NCI-H345 (cell line): ENCODE data around the gene OR10T2.
"Not testable (repeated sequence)": the region's sequence is repeated elsewhere in the genome, so short reads cannot be mapped to it uniquely, and the experiment has no call there.

Experiments used
- DNase-seq: peaks from one replicate; lab custom pipeline; 2025; lab: John Stamatoyannopoulos, UW

Gene OR10T2

DNA sequence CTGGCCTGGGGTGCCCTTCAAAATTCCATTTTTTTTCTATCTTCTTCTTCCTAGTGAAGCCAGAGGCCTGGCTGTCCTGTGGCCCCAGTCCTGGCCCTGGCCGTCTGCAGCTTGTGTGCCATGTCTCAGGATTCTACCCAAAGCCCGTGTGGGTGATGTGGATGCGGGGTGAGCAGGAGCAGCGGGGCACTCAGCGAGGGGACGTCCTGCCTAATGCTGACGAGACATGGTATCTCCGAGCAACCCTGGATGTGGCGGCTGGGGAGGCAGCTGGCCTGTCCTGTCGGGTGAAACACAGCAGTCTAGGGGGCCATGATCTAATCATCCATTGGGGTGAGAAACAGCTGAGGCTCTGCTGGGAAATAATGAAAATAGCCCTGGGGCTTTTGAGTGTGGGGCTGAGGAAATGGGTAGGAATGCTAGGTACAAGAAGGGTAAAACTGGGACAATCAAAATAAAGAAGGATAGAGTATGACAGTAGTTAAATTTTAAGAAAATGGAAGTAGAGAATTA lies 43.4 kb downstream of the OR10T2 start:
- DNase-seq = no peak

DNA sequence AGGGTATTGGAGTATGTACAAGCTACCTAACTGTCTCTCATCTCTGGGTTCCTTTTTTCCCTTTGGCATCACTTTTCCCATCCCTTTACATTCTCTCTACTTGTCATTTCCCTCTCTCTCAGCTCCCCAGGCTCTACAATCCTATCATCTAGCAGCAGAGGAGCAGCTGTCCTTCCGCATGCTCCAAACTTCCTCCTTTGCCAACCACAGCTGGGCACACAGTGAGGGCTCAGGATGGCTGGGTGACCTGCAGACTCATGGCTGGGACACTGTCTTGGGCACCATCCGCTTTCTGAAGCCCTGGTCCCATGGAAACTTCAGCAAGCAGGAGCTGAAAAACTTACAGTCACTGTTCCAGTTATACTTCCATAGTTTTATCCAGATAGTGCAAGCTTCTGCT lies 45.0 kb downstream of the OR10T2 start:
- no peak for DNase-seq

DNA sequence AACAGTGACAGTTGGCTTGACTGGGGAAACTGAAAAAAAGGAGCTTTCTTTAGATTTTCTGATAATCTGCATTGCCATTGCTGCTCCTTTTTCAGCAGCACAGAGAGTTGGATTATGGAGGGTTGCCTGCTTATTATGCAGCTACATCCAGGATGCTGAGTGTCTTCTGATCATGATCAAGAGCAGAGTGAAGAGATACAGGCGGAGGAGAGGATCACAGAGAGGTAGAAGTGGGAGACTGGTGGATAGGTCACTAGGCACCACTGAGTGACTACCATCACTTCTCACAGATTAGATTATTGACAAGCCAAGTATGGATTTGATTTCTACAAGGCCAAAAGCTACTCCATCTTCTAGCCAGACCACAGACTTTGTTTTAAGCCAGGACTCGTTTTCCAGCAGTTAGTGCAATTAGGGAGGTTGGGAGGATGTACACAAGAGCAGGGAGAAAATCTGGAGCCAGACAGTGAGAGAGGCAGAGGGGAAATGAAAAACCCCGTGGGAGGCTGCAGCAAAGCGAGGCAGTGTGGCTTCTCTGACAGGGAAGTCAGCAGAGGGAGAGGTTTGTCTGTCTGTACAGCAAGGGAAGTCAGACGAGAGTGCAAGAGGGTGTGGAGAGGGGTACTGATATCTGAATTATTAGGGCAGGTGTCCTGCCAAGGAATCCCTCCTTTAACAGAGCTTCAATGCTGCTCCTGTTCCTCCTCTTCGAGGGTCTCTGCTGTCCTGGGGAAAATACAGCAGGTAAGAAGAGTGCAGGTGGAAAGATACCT lies 45.8 kb downstream of the OR10T2 start, which contains the start of gene CD1E:
Gene CD1E, plus strand, starts transcription at position 592 of the 773 bp plus-strand sequence. Its CDS starts 95 bp downstream, at position 687.
- DNase-seq = no peak

- not testable (repeated sequence) for DNase-seq
These were observed 50.3 kb downstream of the OR10T2 start for GRCh38 chr1:158348946-158349345.
